ENCODE data around the gene SOX1.

Gene SOX1

GRCh38 chr13:112072534-112073244 lies 5.7 kb downstream of the SOX1 start:
- no peak for DNase-seq (ENCODE audit: low spot score)

GRCh38 chr13:112073245-112074138 lies 6.5 kb downstream of the SOX1 start:
- no peak for DNase-seq (ENCODE audit: low spot score)

GRCh38 chr13:112074139-112074865 lies 7.4 kb downstream of the SOX1 start:
- no peak for DNase-seq (ENCODE audit: low spot score)

- no peak for DNase-seq (ENCODE audit: low spot score)
Measured at GRCh38 chr13:112077729-112078128, 10.8 kb downstream of the SOX1 start.

GRCh38 chr13:112078216-112078615 lies 11.3 kb downstream of the SOX1 start:
- no peak for DNase-seq (ENCODE audit: low spot score)

- DNase-seq (ENCODE audit: low spot score): no peak
Measured at GRCh38 chr13:112078879-112079531, 12.1 kb downstream of the SOX1 start.

GRCh38 chr13:112079696-112080095 lies 12.7 kb downstream of the SOX1 start:
- no peak for DNase-seq (ENCODE audit: low spot score)

GRCh38 chr13:112083971-112084370 lies 17.0 kb downstream of the SOX1 start:
- DNase-seq (ENCODE audit: low spot score): no peak

GRCh38 chr13:112092453-112092852 lies 25.5 kb downstream of the SOX1 start:
- DNase-seq (ENCODE audit: low spot score): no peak

GRCh38 chr13:112095354-112095753 lies 28.4 kb downstream of the SOX1 start:
- DNase-seq (ENCODE audit: low spot score): no peak

GRCh38 chr13:112096959-112097358 lies 30.0 kb downstream of the SOX1 start:
- no peak for DNase-seq (ENCODE audit: low spot score)

- no peak for DNase-seq (ENCODE audit: low spot score)
Measured at GRCh38 chr13:112097770-112098169, 30.8 kb downstream of the SOX1 start.

- no peak for DNase-seq (ENCODE audit: low spot score)
Measured at GRCh38 chr13:112098699-112099098, 31.8 kb downstream of the SOX1 start.

- no peak for DNase-seq (ENCODE audit: low spot score)
Measured at GRCh38 chr13:112101360-112101930, 34.5 kb downstream of the SOX1 start.

GRCh38 chr13:112102243-112102642 lies 35.3 kb downstream of the SOX1 start:
- DNase-seq (ENCODE audit: low spot score): no peak

- no peak for DNase-seq (ENCODE audit: low spot score)
Measured at GRCh38 chr13:112103260-112103838, 36.4 kb downstream of the SOX1 start.

- no peak for DNase-seq (ENCODE audit: low spot score)
Measured at GRCh38 chr13:112103961-112104880, 37.3 kb downstream of the SOX1 start.

- no peak for DNase-seq (ENCODE audit: low spot score)
Measured at GRCh38 chr13:112104881-112105234, 37.9 kb downstream of the SOX1 start.

- DNase-seq (ENCODE audit: low spot score): no peak
Measured at GRCh38 chr13:112105244-112105681, 38.3 kb downstream of the SOX1 start.

GRCh38 chr13:112105892-112106291 lies 38.9 kb downstream of the SOX1 start:
- no peak for DNase-seq (ENCODE audit: low spot score)

Data from AG08395 (cell line).